ENCODE data around the gene SCAPER. TPM values are rescaled to one million over a fixed set of nuclear protein-coding genes. Genes with fewer than 3 reads are reported as not detected.

SCAPER gene
- total and polyA plus RNA-seq, 2 donors, result 15.7 to 15.9 TPM

DNA sequence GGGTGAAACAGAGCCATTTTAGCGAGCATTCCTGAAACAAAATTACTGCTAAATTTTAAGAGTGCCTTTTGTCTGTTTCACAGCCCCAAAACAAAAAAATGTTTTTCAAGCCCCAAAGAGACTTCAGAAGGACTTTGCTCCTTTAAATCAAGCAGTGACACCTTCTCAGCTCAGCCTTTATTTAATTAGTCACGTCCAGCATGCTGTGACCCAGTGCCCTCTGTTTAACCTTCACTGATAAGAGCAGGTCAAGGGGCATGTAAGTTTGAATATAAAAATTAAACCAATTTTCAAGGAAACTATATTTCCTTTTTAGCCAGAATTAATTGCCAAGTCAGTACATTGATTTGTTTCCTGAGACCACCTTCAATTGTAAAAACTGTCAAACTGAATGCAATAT, 527.9 kb downstream of the SCAPER start:
- WGBS, result 92% methylated on average over 2 of the region's 2 CpGs
- no peak for DNase-seq (ENCODE audit: low read depth in 6 of 9, low spot score in 9 of 9)
- Histone ChIP-seq H3K4me1 (ENCODE audit: control insufficient read depth in 2 of 2, insufficient read depth in 2 of 2, low read length in 2 of 2) (no peaks in the 10 kb centered on the region), H3K36me3 (ENCODE audit: control insufficient read depth in 2 of 2, insufficient read depth in 2 of 2, low read length in 1 of 2) (peaks cover 1 to 9% of the 10 kb centered on the region in 2 donors), H3K27me3 (ENCODE audit: control insufficient read depth in 2 of 2, insufficient read depth in 1 of 2, low read length in 1 of 2) (no peaks in the 10 kb centered on the region), H3K4me3 (ENCODE audit: low read length in 2 of 2) (no peak overlapping the region), H3K9me3 (ENCODE audit: control insufficient read depth in 2 of 2, insufficient read depth in 1 of 2, low read length in 1 of 2) (no peaks in the 10 kb centered on the region), H3K27ac (ENCODE audit: low read depth in 1 of 2, low read length in 1 of 2) (no peak overlapping the region)

DNA sequence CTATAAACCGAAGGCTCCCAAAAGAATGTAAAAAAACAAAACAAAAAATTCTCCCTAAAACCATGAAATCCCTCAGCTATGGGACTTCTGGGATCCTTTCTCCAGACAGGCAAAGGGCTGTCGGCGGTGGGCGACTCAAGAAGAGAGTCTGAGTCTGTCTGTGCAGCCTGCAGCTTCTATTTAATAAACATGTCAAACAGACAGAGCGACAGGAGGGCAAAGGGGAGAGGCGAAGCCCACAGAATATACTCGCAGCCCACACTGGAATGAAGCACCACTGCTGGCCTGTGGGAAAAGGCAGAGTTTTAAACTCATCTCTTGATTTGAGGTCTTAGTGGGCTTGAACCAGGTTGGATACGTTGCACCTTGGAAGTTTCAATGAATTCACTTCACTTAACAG, 528.3 kb downstream of the SCAPER start:
- H3K4me1 ChIP-seq (ENCODE audit: control insufficient read depth in 2 of 2, insufficient read depth in 2 of 2, low read length in 2 of 2), result no peaks in the 10 kb centered on the region
- H3K36me3 ChIP-seq (ENCODE audit: control insufficient read depth in 2 of 2, insufficient read depth in 2 of 2, low read length in 1 of 2), result peaks cover 5 to 9% of the 10 kb centered on the region in 2 donors
- 98% methylated on average over 8 of the region's 8 CpGs for WGBS
- no peaks in the 10 kb centered on the region for H3K27me3 ChIP-seq (ENCODE audit: control insufficient read depth in 2 of 2, insufficient read depth in 1 of 2, low read length in 1 of 2)
- no peak for DNase-seq (ENCODE audit: low read depth in 6 of 9, low spot score in 9 of 9)
- H3K27ac ChIP-seq (ENCODE audit: low read depth in 1 of 2, low read length in 1 of 2), result no peak overlapping the region
- H3K9me3 ChIP-seq (ENCODE audit: control insufficient read depth in 2 of 2, insufficient read depth in 1 of 2, low read length in 1 of 2), result no peaks in the 10 kb centered on the region
- no peak overlapping the region for H3K4me3 ChIP-seq (ENCODE audit: low read length in 2 of 2)

DNA sequence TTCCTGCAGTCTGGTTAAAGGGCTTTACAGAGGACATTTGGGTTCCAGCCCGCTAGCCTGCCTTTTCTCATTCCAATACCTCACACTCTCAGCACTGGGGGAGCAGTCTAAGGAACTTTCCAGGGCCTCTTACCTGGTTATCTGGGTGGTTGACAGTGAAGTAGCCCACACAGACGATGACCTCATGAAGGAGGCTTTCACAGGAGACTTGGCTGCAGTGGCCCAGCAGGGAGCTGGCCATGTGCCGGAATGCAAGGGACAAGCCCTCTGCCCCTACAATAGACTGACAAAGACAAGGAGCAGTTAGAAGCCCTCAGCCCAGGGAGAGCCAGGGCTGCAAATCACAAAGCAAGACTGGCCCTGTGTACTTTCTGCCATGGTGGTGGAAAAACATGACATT, 529.1 kb downstream of the SCAPER start:
- WGBS, result over 99% methylated on average over 3 of the region's 3 CpGs
- H3K4me1 ChIP-seq (ENCODE audit: control insufficient read depth in 2 of 2, insufficient read depth in 2 of 2, low read length in 2 of 2), result no peaks in the 10 kb centered on the region
- peaks cover 5 to 9% of the 10 kb centered on the region in 2 donors for H3K36me3 ChIP-seq (ENCODE audit: control insufficient read depth in 2 of 2, insufficient read depth in 2 of 2, low read length in 1 of 2)
- DNase-seq (ENCODE audit: low read depth in 6 of 9, low spot score in 9 of 9), result no peak
- no peak overlapping the region for H3K27ac ChIP-seq (ENCODE audit: low read depth in 1 of 2, low read length in 1 of 2)
- H3K9me3 ChIP-seq (ENCODE audit: control insufficient read depth in 2 of 2, insufficient read depth in 1 of 2, low read length in 1 of 2), result no peaks in the 10 kb centered on the region
- H3K4me3 ChIP-seq (ENCODE audit: low read length in 2 of 2), result no peak overlapping the region
- H3K27me3 ChIP-seq (ENCODE audit: control insufficient read depth in 2 of 2, insufficient read depth in 1 of 2, low read length in 1 of 2), result no peaks in the 10 kb centered on the region

DNA sequence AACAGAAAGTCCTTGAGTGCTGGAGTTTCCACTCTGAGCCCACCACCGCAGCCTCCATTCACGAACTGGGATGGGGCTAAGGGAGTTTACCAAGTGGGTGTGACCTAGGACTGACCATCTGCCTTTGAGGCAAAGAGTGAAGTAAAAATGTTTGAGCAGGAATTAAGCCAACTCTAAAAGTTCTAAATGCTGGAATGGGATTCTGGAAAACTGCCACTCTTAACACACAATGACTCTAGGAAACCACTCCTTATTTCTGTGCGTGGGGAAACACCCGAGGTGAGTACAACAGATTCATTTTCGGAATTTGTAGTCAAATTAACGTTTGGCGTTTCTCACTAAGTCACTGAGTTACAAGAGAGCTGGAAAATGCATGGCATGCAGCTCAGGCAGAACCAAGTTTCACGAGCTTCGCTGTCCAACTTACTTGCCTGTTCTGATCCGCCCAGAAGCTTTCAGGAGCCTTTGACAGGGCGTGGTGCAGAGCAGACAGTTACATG, 537.0 kb downstream of the SCAPER start:
- H3K27ac ChIP-seq (ENCODE audit: low read depth in 1 of 2, low read length in 1 of 2), result peak overlapping the region; percentile 28 to 68
- no peak overlapping the region for H3K4me3 ChIP-seq (ENCODE audit: low read length in 2 of 2)
- H3K4me1 ChIP-seq (ENCODE audit: control insufficient read depth in 2 of 2, insufficient read depth in 2 of 2, low read length in 2 of 2), result peaks cover 0 to 2% of the 10 kb centered on the region in 2 donors
- H3K9me3 ChIP-seq (ENCODE audit: control insufficient read depth in 2 of 2, insufficient read depth in 1 of 2, low read length in 1 of 2), result no peaks in the 10 kb centered on the region
- no peaks in the 10 kb centered on the region for H3K27me3 ChIP-seq (ENCODE audit: control insufficient read depth in 2 of 2, insufficient read depth in 1 of 2, low read length in 1 of 2)
- H3K36me3 ChIP-seq (ENCODE audit: control insufficient read depth in 2 of 2, insufficient read depth in 2 of 2, low read length in 1 of 2), result peaks cover 0 to 5% of the 10 kb centered on the region in 2 donors
- 94% methylated on average over 11 of the region's 11 CpGs for WGBS
- DNase-seq (ENCODE audit: low read depth in 6 of 9, low spot score in 9 of 9), result peak in 1 of 9 donors; percentile 24

DNA sequence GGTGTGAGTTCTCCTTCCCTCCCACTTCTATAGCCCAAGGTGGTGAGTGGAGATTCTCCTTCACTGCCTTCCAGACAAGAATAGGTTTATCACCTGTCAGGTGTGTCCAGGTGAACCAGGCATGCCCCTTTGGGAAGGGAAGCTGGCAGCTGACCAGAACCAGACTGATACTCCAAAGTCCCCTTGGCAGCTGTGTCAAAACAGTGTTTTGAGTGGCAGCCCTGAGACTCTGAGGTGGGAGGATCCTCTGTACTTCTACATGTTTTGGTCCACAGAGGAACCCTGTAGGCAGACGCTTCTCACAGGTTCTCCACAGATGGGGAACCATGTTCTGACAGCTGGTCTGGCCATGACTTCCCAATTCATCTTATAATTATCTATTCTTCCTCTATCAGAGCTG, 538.4 kb downstream of the SCAPER start:
- Histone ChIP-seq H3K36me3 (ENCODE audit: control insufficient read depth in 2 of 2, insufficient read depth in 2 of 2, low read length in 1 of 2) (no peaks in the 10 kb centered on the region), H3K4me3 (ENCODE audit: low read length in 2 of 2) (no peak overlapping the region), H3K27ac (ENCODE audit: low read depth in 1 of 2, low read length in 1 of 2) (no peak overlapping the region), H3K27me3 (ENCODE audit: control insufficient read depth in 2 of 2, insufficient read depth in 1 of 2, low read length in 1 of 2) (no peaks in the 10 kb centered on the region), H3K9me3 (ENCODE audit: control insufficient read depth in 2 of 2, insufficient read depth in 1 of 2, low read length in 1 of 2) (no peaks in the 10 kb centered on the region), H3K4me1 (ENCODE audit: control insufficient read depth in 2 of 2, insufficient read depth in 2 of 2, low read length in 2 of 2) (peaks cover 0 to 2% of the 10 kb centered on the region in 2 donors)
- WGBS, result 95% methylated on average over 1 of the region's 1 CpG
- peak in 1 of 9 donors; percentile 5 for DNase-seq (ENCODE audit: low read depth in 6 of 9, low spot score in 9 of 9)

DNA sequence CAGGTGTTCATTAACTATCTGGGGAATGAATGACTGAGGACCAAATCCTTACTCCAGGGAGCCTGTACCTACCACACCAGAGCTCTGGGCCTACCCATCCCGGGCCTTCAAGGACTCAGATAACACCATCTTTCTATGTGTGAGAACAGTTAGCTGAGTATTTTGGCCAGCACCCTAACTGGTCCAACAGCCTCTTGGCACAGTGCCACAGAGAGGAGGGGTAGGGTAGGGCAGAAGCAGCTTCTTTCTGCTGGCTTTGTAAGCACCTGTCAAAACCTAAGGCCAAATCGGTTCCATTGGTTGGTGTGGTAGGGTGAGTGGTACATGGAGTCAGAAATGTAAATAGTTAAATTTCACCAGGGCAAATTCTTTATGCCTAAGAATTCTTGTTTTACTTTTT, 541.9 kb downstream of the SCAPER start:
- Histone ChIP-seq H3K9me3 (ENCODE audit: control insufficient read depth in 2 of 2, insufficient read depth in 1 of 2, low read length in 1 of 2) (no peaks in the 10 kb centered on the region), H3K4me1 (ENCODE audit: control insufficient read depth in 2 of 2, insufficient read depth in 2 of 2, low read length in 2 of 2) (peaks cover 0 to 2% of the 10 kb centered on the region in 2 donors), H3K27ac (ENCODE audit: low read depth in 1 of 2, low read length in 1 of 2) (no peak overlapping the region), H3K36me3 (ENCODE audit: control insufficient read depth in 2 of 2, insufficient read depth in 2 of 2, low read length in 1 of 2) (no peaks in the 10 kb centered on the region), H3K27me3 (ENCODE audit: control insufficient read depth in 2 of 2, insufficient read depth in 1 of 2, low read length in 1 of 2) (no peaks in the 10 kb centered on the region), H3K4me3 (ENCODE audit: low read length in 2 of 2) (no peak overlapping the region)
- DNase-seq (ENCODE audit: low read depth in 6 of 9, low spot score in 9 of 9), result no peak
- 96% methylated on average over 2 of the region's 2 CpGs for WGBS

DNA sequence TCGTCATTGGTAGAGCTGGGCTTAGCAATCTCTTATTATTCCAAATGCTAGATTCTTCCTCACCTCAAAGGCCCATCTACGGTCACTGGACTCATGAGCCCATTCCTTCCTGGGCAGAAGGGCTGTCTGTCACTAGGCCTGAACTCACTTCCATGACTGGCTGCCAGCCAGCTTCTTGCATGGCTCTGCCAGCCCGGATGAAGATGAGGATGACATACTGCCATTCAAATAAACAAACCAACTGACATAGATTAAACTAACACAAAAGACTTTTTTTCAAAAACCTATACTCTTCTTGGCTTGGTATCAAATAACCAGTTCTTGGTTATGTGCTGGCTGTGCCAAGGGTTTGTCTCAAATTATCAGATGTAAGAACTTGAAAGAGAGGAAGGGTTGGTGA, 544.7 kb downstream of the SCAPER start:
- 96% methylated on average over 3 of the region's 3 CpGs for WGBS
- no peaks in the 10 kb centered on the region for H3K4me1 ChIP-seq (ENCODE audit: control insufficient read depth in 2 of 2, insufficient read depth in 2 of 2, low read length in 2 of 2)
- H3K27me3 ChIP-seq (ENCODE audit: control insufficient read depth in 2 of 2, insufficient read depth in 1 of 2, low read length in 1 of 2), result no peaks in the 10 kb centered on the region

DNA sequence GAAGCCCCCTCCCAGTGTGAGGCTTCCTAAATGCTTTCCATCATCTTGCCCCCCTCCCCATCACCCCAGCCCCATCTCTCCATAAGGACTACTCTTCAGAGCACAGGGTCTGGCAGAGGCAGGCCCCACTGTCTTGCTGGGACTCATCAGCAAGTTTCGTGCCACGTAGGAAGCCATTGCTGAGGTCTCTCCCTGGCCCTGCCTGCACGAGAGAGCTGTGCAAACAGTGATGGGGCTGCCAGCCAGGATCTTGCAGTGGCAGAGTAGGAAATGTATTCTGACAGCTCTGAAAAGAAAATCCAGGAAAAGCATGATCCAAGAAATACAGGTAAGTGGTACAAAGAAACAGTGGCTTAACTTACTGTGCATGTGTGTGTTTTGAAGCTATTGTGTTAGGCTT, 546.0 kb downstream of the SCAPER start:
- 98% methylated on average over 3 of the region's 3 CpGs for WGBS
- no peaks in the 10 kb centered on the region for H3K4me1 ChIP-seq (ENCODE audit: control insufficient read depth in 2 of 2, insufficient read depth in 2 of 2, low read length in 2 of 2)
- no peak for DNase-seq (ENCODE audit: low read depth in 6 of 9, low spot score in 9 of 9)
- H3K4me3 ChIP-seq (ENCODE audit: low read length in 2 of 2), result no peak overlapping the region
- no peaks in the 10 kb centered on the region for H3K36me3 ChIP-seq (ENCODE audit: control insufficient read depth in 2 of 2, insufficient read depth in 2 of 2, low read length in 1 of 2)
- H3K27me3 ChIP-seq (ENCODE audit: control insufficient read depth in 2 of 2, insufficient read depth in 1 of 2, low read length in 1 of 2), result no peaks in the 10 kb centered on the region
- H3K9me3 ChIP-seq (ENCODE audit: control insufficient read depth in 2 of 2, insufficient read depth in 1 of 2, low read length in 1 of 2), result no peaks in the 10 kb centered on the region
- no peak overlapping the region for H3K27ac ChIP-seq (ENCODE audit: low read depth in 1 of 2, low read length in 1 of 2)

More for the DNA sequence above, 544.7 kb downstream of the SCAPER start:
- no peak for DNase-seq (ENCODE audit: low read depth in 6 of 9, low spot score in 9 of 9)
- no peaks in the 10 kb centered on the region for H3K36me3 ChIP-seq (ENCODE audit: control insufficient read depth in 2 of 2, insufficient read depth in 2 of 2, low read length in 1 of 2)
- H3K4me3 ChIP-seq (ENCODE audit: low read length in 2 of 2), result no peak overlapping the region
- no peaks in the 10 kb centered on the region for H3K9me3 ChIP-seq (ENCODE audit: control insufficient read depth in 2 of 2, insufficient read depth in 1 of 2, low read length in 1 of 2)
- H3K27ac ChIP-seq (ENCODE audit: low read depth in 1 of 2, low read length in 1 of 2), result no peak overlapping the region

DNA sequence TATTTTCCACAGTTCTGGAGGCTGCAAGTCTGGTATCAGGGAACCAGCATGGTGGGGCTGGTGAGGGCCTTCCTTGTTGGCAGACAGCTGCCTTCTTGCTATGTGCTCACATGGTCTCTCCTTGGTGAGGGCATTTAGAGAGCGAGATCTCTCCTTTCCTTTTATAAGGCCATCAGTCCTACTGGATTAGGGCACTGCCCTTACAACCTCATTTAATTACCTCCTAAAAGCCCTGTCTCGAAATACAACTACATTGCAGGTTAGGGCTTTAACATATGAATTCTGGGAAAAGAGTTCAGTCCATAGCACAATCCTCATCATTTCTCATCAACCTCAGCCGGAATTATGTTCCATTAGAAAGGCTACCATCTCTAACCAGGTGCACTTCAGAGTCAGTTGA, 546.7 kb downstream of the SCAPER start:
- Histone ChIP-seq H3K27ac (ENCODE audit: low read depth in 1 of 2, low read length in 1 of 2) (no peak overlapping the region), H3K4me1 (ENCODE audit: control insufficient read depth in 2 of 2, insufficient read depth in 2 of 2, low read length in 2 of 2) (no peaks in the 10 kb centered on the region), H3K9me3 (ENCODE audit: control insufficient read depth in 2 of 2, insufficient read depth in 1 of 2, low read length in 1 of 2) (no peaks in the 10 kb centered on the region), H3K4me3 (ENCODE audit: low read length in 2 of 2) (no peak overlapping the region), H3K36me3 (ENCODE audit: control insufficient read depth in 2 of 2, insufficient read depth in 2 of 2, low read length in 1 of 2) (no peaks in the 10 kb centered on the region), H3K27me3 (ENCODE audit: control insufficient read depth in 2 of 2, insufficient read depth in 1 of 2, low read length in 1 of 2) (no peaks in the 10 kb centered on the region)
- WGBS, result 98% methylated on average over 3 of the region's 3 CpGs
- no peak for DNase-seq (ENCODE audit: low read depth in 6 of 9, low spot score in 9 of 9)

Data from thymus (tissue), 11 donors.